HG02798 (cell line): ENCODE data around the gene DUSP14.

Experiments used
- ATAC-seq: cut with Tn5 transposase; IDR thresholded peaks from one replicate; pipeline ENCODE4 v1.9.1; 2021; ENCODE audit warnings: mild to moderate bottlenecking; ENCODE audit not compliant: unreplicated experiment, poor library complexity

Gene DUSP14

GRCh38 chr17:37512442-37513068 is 22.9 kb downstream of the DUSP14 start:
- ATAC-seq: no peak

- ATAC-seq: no peak
Observed at GRCh38 chr17:37513711-37514110, 24.0 kb downstream of the DUSP14 start.

- no peak for ATAC-seq
Observed at GRCh38 chr17:37516127-37516571, 26.5 kb downstream of the DUSP14 start.

GRCh38 chr17:37517881-37518280 is 28.2 kb downstream of the DUSP14 start:
- no peak for ATAC-seq

- no peak for ATAC-seq
Observed at GRCh38 chr17:37518826-37519225, 29.1 kb downstream of the DUSP14 start.

GRCh38 chr17:37519251-37519985 is 29.7 kb downstream of the DUSP14 start:
- ATAC-seq: no peak

- no peak for ATAC-seq
Observed at GRCh38 chr17:37520174-37520573, 30.5 kb downstream of the DUSP14 start.

- ATAC-seq: no peak
Observed at GRCh38 chr17:37521821-37522220, 32.1 kb downstream of the DUSP14 start.

GRCh38 chr17:37523715-37524219 is 34.1 kb downstream of the DUSP14 start:
- no peak for ATAC-seq

- no peak for ATAC-seq
Observed at GRCh38 chr17:37527249-37527851, 37.7 kb downstream of the DUSP14 start.

- no peak for ATAC-seq
Observed at GRCh38 chr17:37530420-37530819, 40.7 kb downstream of the DUSP14 start.

- no peak for ATAC-seq
Observed at GRCh38 chr17:37532756-37533155, 43.1 kb downstream of the DUSP14 start.

GRCh38 chr17:37535906-37536305 is 46.2 kb downstream of the DUSP14 start:
- ATAC-seq: no peak

GRCh38 chr17:37538981-37539659 is 49.4 kb downstream of the DUSP14 start:
- no peak for ATAC-seq

GRCh38 chr17:37541880-37542660 is 52.4 kb downstream of the DUSP14 start:
- no peak for ATAC-seq

- no peak for ATAC-seq
Observed at GRCh38 chr17:37543637-37544052, 54.0 kb downstream of the DUSP14 start.

- ATAC-seq: no peak
Observed at GRCh38 chr17:37545486-37545885, 55.8 kb downstream of the DUSP14 start.

GRCh38 chr17:37546302-37546701 is 56.6 kb downstream of the DUSP14 start:
- ATAC-seq: no peak

- no peak for ATAC-seq
Observed at GRCh38 chr17:37547986-37548385, 58.3 kb downstream of the DUSP14 start.

GRCh38 chr17:37551788-37552187 is 62.1 kb downstream of the DUSP14 start:
- no peak for ATAC-seq
